ENCODE data around the gene BOLA1. TPM values are rescaled to one million over a fixed set of nuclear protein-coding genes. Genes with fewer than 3 reads are reported as not detected.
A peak's percentile ranks its signal among the peaks of the same experiment; 100 is the strongest.
"Not testable (repeated sequence)": the region's sequence is repeated elsewhere in the genome, so short reads cannot be mapped to it uniquely, and the experiment has no call there.

The BOLA1 gene
- 16.9 TPM for total RNA-seq
- long read RNA-seq, transcript BOLA1-202 (2 exons, 859 nt) = major isoform, 11 of 12 reads
- long read RNA-seq, partial matches to known transcripts = 0 of 12 reads
- long read RNA-seq, other reads (novel, unspliced or antisense) = 1 of 12 reads

- ATAC-seq (ENCODE audit: poor library complexity) (peak; percentile 100), DNase-seq (peak; percentile 95)
- intact Hi-C loops (cut with DNase I) = loop anchor here (10.0 kb wide), 1 partner anchor 275 kb away; no protein-coding TSS in a partner anchor
These were observed at the start of gene BOLA1 for GRCh38 chr1:149899460-149900284. Gene BOLA1 (plus strand): TSS chr1:149899568. CDS start chr1:149900060, 492 bp downstream.

GRCh38 chr1:149849947-149850360 is 49.4 kb upstream of the BOLA1 start:
- DNase-seq (no peak), ATAC-seq (ENCODE audit: poor library complexity) (no peak)
- intact Hi-C loops (cut with DNase I) = no loop called here

GRCh38 chr1:149850732-149851345 is 48.5 kb upstream of the BOLA1 start:
- intact Hi-C loops (cut with DNase I); DNase-seq: not testable (repeated sequence)
- peak; percentile 89 for ATAC-seq (ENCODE audit: poor library complexity)

DNA sequence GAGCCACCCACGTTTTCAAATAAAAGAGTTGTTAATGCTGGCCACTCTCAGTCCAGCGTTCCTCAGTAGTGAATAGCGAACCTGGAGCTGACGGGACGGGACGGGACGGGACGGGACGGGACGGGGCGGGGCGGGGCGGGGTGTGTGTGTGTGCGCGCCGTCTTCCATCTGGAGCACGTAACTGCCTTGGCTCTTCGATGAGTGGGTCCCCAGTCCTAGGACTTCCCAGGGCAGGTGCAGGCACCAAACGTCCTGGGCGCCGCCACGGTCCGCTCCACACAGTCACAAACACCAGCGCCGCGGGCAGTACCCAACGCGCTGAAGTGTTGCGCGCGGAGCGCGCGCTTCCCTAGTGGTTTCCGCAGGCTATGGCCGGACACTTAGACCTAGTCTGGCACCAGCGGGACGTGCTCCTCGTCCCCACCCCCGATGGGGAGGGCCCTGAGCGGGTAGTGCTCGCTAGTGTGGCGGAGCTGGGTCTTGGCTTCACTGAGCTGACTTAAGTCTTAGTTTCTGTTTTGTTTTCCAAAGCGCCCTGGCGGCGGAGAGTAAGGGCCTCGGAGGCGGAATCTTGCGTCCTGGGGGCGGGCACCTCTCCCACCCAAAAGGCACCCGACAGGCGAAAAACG is 47.7 kb upstream of the BOLA1 start:
- peak; percentile 73 for ATAC-seq (ENCODE audit: poor library complexity)
- DNase-seq; intact Hi-C loops (cut with DNase I): not testable (repeated sequence)

- DNase-seq; intact Hi-C loops (cut with DNase I): not testable (repeated sequence)
- peak; percentile 74 for ATAC-seq (ENCODE audit: poor library complexity)
These were observed 47.1 kb upstream of the BOLA1 start for GRCh38 chr1:149852263-149852662.

- intact Hi-C loops (cut with DNase I); DNase-seq: not testable (repeated sequence)
- ATAC-seq (ENCODE audit: poor library complexity) = peak; percentile 2
These were observed 39.1 kb upstream of the BOLA1 start for GRCh38 chr1:149860271-149860670.

- ATAC-seq (ENCODE audit: poor library complexity) = peak; percentile 91
- DNase-seq; intact Hi-C loops (cut with DNase I): not testable (repeated sequence)
These were observed 38.5 kb upstream of the BOLA1 start for GRCh38 chr1:149860684-149861496.

- intact Hi-C loops (cut with DNase I); DNase-seq: not testable (repeated sequence)
- peak; percentile 65 for ATAC-seq (ENCODE audit: poor library complexity)
These were observed 37.8 kb upstream of the BOLA1 start for GRCh38 chr1:149861497-149862054.

DNA sequence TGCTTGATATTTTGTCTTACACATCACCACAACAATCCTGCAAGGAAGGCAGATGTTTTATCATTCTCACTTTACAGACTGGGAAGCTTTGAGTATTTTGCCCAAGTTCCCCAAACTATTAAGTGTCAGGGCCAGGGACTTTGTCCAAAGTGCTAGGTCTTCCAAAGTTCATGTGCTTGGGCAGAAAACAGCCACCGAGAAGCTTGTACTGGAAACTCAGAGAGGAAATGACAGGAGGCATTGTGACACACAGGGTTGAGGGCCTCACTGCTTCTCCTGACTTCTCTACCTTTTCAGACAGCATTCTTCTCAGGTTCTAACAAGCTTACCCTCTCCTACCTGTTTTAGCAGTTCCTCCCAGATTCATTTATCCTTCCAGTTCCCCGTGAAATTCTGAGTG is 32.5 kb upstream of the BOLA1 start:
- ATAC-seq (ENCODE audit: poor library complexity) = peak; percentile 28
- intact Hi-C loops (cut with DNase I); DNase-seq: not testable (repeated sequence)

DNA sequence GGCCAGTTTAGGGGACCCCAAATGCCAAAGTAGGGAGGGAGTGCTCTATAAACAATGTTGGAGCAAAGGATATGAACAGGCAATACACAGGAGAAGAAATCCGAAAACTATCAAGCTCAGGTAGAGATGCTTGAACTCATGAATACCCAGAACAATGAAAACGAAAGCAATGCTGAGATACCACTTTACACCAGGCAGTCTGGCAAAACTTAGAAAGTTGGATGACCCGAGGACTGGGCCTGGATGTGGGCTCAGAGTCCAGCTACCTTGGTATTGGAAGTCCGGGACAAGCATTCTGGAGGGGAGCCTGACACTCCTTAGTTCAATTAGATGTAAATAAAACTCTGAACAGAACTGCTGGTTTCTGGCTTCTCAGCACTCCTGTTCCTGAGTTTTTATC is 26.3 kb upstream of the BOLA1 start:
- DNase-seq; intact Hi-C loops (cut with DNase I); ATAC-seq (ENCODE audit: poor library complexity): not testable (repeated sequence)

- intact Hi-C loops (cut with DNase I) = no loop called here
- ATAC-seq (ENCODE audit: poor library complexity) = no peak
- DNase-seq = no peak
These were observed 22.0 kb upstream of the BOLA1 start for GRCh38 chr1:149877211-149877946.

GRCh38 chr1:149879556-149879955 is 19.8 kb upstream of the BOLA1 start:
- no peak for DNase-seq
- intact Hi-C loops (cut with DNase I) = no loop called here
- no peak for ATAC-seq (ENCODE audit: poor library complexity)

DNA sequence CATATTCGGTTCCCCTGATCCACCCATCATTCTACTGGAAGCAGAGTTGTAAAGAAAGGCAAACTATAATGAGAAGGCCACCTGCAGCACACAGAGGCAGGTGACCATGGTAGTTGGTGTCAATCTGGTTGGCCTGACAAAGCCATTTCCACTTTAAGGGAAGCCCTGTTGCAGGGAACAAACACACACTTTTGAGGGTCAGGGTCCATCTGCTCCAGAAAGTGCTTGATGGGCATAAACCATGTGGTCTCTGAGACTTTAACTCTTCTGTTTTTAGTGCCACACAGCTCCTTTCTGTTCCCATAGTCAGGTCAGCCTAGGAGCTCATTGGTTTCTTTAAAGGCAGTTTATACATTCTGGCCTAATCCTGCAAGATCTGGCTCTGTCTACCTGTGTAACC is 17.5 kb upstream of the BOLA1 start:
- DNase-seq (no peak), ATAC-seq (ENCODE audit: poor library complexity) (no peak)
- intact Hi-C loops (cut with DNase I) = no loop called here

DNA sequence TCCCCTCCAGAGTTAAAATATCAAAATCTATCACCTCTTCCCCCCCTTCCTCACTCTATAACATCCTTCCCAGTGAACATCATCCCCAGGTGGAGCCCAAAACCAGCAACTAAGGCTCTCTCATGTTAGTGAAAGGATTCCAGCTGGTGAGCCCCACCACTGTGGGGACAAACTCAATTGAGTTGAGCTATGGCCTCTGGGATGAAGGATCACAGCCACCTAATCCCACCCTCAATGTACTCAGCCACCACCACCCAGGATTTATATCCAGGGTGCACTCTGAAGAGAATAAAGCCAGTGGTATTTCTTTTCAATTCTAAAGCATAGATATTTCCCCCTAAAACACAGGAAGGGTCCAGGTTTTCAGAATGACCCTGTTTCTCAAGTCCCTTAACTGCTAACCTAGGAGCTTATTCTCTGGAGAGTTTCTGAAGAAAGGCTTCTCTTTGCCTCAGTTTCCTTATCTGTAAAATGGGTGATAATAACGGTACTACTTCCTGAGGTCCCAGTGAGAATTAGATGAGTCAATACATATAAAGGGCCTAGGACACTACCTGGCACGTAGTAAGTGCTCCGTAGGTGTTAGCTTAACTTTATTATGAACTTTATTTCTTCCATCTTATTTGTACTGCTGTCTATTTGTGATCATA is 15.6 kb upstream of the BOLA1 start:
- DNase-seq = no peak
- intact Hi-C loops (cut with DNase I) = no loop called here
- ATAC-seq (ENCODE audit: poor library complexity) = no peak

GRCh38 chr1:149884433-149885338 is 14.7 kb upstream of the BOLA1 start:
- ATAC-seq (ENCODE audit: poor library complexity) (no peak), DNase-seq (no peak)
- intact Hi-C loops (cut with DNase I) = no loop called here

Measured in Right ventricle myocardium superior (tissue), 1 donor.